Measurements from ENCODE around the gene MEF2D.

DNA sequence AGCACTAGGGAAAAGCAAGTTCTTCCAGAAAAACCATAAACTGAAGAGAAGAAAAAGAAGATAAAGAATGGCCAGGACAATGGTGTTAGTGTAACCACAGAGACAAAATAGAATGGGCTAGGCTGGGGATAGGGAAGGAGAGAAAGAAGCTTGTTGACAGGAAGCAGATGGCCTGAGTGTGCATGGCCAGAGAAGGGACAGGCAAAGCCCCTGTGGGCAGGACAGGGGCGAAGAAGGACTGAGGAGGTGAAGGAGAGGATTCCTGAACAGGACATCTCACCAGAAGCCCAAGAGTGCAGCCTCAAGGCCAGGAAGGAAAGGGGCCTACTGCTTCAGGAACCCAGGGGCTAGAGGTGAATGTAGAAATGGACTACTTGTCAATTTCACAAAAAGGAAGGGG, 42.5 kb upstream of the MEF2D start:
- TF ChIP-seq, protein P1, sequence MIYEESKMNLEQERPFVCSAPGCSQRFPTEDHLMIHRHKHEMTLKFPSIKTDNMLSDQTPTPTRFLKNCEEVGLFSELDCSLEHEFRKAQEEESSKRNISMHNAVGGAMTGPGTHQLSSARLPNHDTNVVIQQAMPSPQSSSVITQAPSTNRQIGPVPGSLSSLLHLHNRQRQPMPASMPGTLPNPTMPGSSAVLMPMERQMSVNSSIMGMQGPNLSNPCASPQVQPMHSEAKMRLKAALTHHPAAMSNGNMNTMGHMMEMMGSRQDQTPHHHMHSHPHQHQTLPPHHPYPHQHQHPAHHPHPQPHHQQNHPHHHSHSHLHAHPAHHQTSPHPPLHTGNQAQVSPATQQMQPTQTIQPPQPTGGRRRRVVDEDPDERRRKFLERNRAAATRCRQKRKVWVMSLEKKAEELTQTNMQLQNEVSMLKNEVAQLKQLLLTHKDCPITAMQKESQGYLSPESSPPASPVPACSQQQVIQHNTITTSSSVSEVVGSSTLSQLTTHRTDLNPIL (CRISPR knock-in tag; IDR thresholded peaks at IDR 0.05; ENCODE audit: low read depth): no peak
- TF ChIP-seq TCF4 (CRISPR knock-in tag; IDR thresholded peaks at IDR 0.05; ENCODE audit: borderline replicate concordance) (no peak), ZFP30 (CRISPR knock-in tag; IDR thresholded peaks at IDR 0.05) (no peak), ZFP3 (CRISPR knock-in tag; IDR thresholded peaks at IDR 0.05) (no peak)
- TF ChIP-seq, protein P2, sequence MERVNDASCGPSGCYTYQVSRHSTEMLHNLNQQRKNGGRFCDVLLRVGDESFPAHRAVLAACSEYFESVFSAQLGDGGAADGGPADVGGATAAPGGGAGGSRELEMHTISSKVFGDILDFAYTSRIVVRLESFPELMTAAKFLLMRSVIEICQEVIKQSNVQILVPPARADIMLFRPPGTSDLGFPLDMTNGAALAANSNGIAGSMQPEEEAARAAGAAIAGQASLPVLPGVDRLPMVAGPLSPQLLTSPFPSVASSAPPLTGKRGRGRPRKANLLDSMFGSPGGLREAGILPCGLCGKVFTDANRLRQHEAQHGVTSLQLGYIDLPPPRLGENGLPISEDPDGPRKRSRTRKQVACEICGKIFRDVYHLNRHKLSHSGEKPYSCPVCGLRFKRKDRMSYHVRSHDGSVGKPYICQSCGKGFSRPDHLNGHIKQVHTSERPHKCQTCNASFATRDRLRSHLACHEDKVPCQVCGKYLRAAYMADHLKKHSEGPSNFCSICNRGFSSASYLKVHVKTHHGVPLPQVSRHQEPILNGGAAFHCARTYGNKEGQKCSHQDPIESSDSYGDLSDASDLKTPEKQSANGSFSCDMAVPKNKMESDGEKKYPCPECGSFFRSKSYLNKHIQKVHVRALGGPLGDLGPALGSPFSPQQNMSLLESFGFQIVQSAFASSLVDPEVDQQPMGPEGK (CRISPR knock-in tag; IDR thresholded peaks at IDR 0.05; ENCODE audit: borderline replicate concordance): no peak
